PC-3 (cell line): ENCODE data around the gene ADARB2. TPM values are rescaled to one million over a fixed set of nuclear protein-coding genes. Genes with fewer than 3 reads are reported as not detected.

Experiments used
- ATAC-seq: fragments of 200-7000 bp; cut with Tn5 transposase; 2 replicates; pipeline ENCODE4 v1.9.1; 2020; ENCODE audit warnings: mild to moderate bottlenecking, moderate library complexity
- BruUV-seq: library from RNA; stranded (reverse); fragments of 400-500 nt; replicated peaks from 2 replicates; lab custom pipeline; 2021; lab: Mats Ljungman, UMichigan
- CTCF ChIA-PET: fragments of 300-600 bp; sonication (Branson Sonifier 250); formaldehyde crosslinking; loops from one replicate; lab custom pipeline; 2022; ENCODE audit warnings: antibody characterized with exemption; lab: Charles Lee
- POLR2A ChIA-PET: fragments of 300-600 bp; sonication (Branson Sonifier 250); formaldehyde crosslinking; loops from one replicate; lab custom pipeline; 2022; ENCODE audit warnings: antibody characterized with exemption; ENCODE audit not compliant: unreplicated experiment; lab: Charles Lee
- DNase-seq: peaks from one replicate; pipeline ENCODE4 v3.0.0-alpha.2; 2015
- H2AFZ ChIP-seq: fragments of 300-600 bp; sonication (generic); 2 replicates; pipeline ENCODE4 v1.6.0; 2016; ENCODE audit warnings: antibody characterized with exemption, low read length
- H3F3A ChIP-seq: fragments of 300-600 bp; sonication (generic); one replicate; pipeline ENCODE4 v1.6.0; 2017; ENCODE audit warnings: antibody characterized with exemption, low read length, control low read depth, mild to moderate bottlenecking; ENCODE audit not compliant: unreplicated experiment
- H3K27ac ChIP-seq: fragments of 300-600 bp; sonication (generic); 2 replicates; pipeline ENCODE4 v1.5.1; 2016; ENCODE audit warnings: mild to moderate bottlenecking, low read length
- H3K27me3 ChIP-seq: fragments of 300-600 bp; sonication (generic); 2 replicates; pipeline ENCODE4 v1.6.1; 2016; ENCODE audit warnings: low read length, mixed read lengths
- H3K36me3 ChIP-seq: fragments of 300-600 bp; sonication (generic); 2 replicates; pipeline ENCODE4 v1.6.1; 2016; ENCODE audit warnings: low read depth, mixed run types, low read length, mixed read lengths
- H3K4me1 ChIP-seq: fragments of 300-600 bp; sonication (generic); 2 replicates; pipeline ENCODE4 v1.5.1; 2016; ENCODE audit warnings: low read length; ENCODE audit not compliant: insufficient read depth
- H3K4me2 ChIP-seq: fragments of 300-600 bp; sonication (generic); 2 replicates; pipeline ENCODE4 v1.6.0; 2016; ENCODE audit warnings: low read length
- H3K4me3 ChIP-seq: fragments of 300-600 bp; sonication (generic); 2 replicates; pipeline ENCODE4 v1.5.1; 2016; ENCODE audit warnings: mild to moderate bottlenecking, low read length, mixed read lengths
- H3K79me2 ChIP-seq: fragments of 300-600 bp; sonication (generic); 2 replicates; pipeline ENCODE4 v1.6.1; 2017; ENCODE audit warnings: low read length, mixed read lengths
- H3K9ac ChIP-seq: fragments of 300-600 bp; sonication (generic); 2 replicates; pipeline ENCODE4 v1.6.0; 2016; ENCODE audit warnings: mild to moderate bottlenecking, low read length
- H3K9me2 ChIP-seq: fragments of 300-600 bp; sonication (generic); replicated peaks from 2 replicates; pipeline ENCODE4 v1.6.1; 2016; ENCODE audit warnings: mixed run types, low read length, mixed read lengths
- H3K9me3 ChIP-seq: fragments of 300-600 bp; sonication (generic); 2 replicates; pipeline ENCODE4 v1.6.1; 2016; ENCODE audit warnings: low read length, mixed read lengths
- H4K20me1 ChIP-seq: fragments of 300-600 bp; sonication (generic); 2 replicates; pipeline ENCODE4 v1.6.1; 2016; ENCODE audit warnings: low read length, mixed read lengths
- EZH2 ChIP-seq: fragments of 300-600 bp; sonication (generic); IDR thresholded peaks from one replicate; pipeline ENCODE4 v1.6.1; 2017; ENCODE audit warnings: antibody characterized with exemption, mild to moderate bottlenecking, low read length; ENCODE audit not compliant: unreplicated experiment
- EZH2phosphoT487 ChIP-seq: fragments of 300-600 bp; sonication (generic); IDR thresholded peaks from 2 replicates; pipeline ENCODE4 v1.6.1; 2018; ENCODE audit warnings: mild to moderate bottlenecking, antibody characterized with exemption, low read length, borderline replicate concordance
- intact Hi-C: fragments of 100-400 bp; cut with micrococcal nuclease; formaldehyde crosslinking; loops from 2 replicates; pipeline ENCODE4 v1.9.0; 2023
- total RNA-seq: library from RNA; depleted of rRNA; stranded (reverse); fragments of >200 nt; gene quantifications from 2 replicates; pipeline ENCODE4 v1.2.3, GENCODE V29; 2014
- TF ChIP-seq, protein P1 (sequence below): fragments of 300-600 bp; sonication (generic); conservative IDR thresholded peaks from 2 replicates; pipeline ENCODE4 v1.5.1; 2017; ENCODE audit warnings: antibody characterized with exemption, low read depth, mild to moderate bottlenecking, low read length

ADARB2 gene
- total RNA-seq, 1 experiment from 2014 or later: not detected

DNA sequence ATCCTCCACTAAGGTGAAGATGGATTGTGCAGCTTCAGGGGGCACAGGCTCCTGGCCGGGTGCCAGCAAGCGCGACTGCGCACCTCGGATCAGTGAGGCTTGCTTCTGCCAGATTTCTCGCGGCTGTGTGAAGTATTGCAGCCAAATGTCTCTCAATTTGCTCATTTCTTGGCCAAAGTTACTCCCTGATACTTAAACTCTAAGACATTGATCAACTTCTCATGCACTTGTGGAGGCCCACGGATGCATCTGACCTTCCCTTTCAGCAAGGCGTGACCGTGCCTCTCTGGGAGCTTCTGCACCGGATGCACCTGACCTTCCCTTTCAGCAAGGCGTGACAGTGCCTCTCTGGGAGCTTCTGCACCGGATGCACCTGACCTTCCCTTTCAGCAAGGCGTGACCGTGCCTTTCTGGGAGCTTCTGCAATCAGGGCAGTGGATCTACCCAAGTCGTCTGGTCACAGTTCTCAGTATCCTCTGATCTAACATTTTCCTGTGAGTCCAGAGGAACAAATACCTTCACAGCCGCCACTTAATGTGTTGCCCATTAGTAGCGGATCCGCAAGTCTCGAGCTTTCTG, 248.3 kb downstream of the ADARB2 start:
- Histone ChIP-seq H2AFZ (no peak overlapping the region), H3K36me3 (no peaks in the 10 kb centered on the region), H3K79me2 (no peaks in the 10 kb centered on the region), H3K27ac (no peak overlapping the region), H4K20me1 (no peaks in the 10 kb centered on the region), H3K9ac (no peak overlapping the region), H3K4me3 (no peak overlapping the region), H3K4me1 (no peaks in the 10 kb centered on the region), H3K27me3 (no peaks in the 10 kb centered on the region), H3K9me3 (no peaks in the 10 kb centered on the region), H3K4me2 (no peak overlapping the region), H3F3A (no peaks in the 10 kb centered on the region), H3K9me2 (no peaks in the 10 kb centered on the region)
- TF ChIP-seq, protein P1, sequence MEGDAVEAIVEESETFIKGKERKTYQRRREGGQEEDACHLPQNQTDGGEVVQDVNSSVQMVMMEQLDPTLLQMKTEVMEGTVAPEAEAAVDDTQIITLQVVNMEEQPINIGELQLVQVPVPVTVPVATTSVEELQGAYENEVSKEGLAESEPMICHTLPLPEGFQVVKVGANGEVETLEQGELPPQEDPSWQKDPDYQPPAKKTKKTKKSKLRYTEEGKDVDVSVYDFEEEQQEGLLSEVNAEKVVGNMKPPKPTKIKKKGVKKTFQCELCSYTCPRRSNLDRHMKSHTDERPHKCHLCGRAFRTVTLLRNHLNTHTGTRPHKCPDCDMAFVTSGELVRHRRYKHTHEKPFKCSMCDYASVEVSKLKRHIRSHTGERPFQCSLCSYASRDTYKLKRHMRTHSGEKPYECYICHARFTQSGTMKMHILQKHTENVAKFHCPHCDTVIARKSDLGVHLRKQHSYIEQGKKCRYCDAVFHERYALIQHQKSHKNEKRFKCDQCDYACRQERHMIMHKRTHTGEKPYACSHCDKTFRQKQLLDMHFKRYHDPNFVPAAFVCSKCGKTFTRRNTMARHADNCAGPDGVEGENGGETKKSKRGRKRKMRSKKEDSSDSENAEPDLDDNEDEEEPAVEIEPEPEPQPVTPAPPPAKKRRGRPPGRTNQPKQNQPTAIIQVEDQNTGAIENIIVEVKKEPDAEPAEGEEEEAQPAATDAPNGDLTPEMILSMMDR: no peak
- intact Hi-C loops: no loop called here
- no peak for DNase-seq
- POLR2A ChIA-PET: no interaction called here
- no peak for ATAC-seq
- no TSS peak for BruUV-seq
- CTCF ChIA-PET: no interaction called here

DNA sequence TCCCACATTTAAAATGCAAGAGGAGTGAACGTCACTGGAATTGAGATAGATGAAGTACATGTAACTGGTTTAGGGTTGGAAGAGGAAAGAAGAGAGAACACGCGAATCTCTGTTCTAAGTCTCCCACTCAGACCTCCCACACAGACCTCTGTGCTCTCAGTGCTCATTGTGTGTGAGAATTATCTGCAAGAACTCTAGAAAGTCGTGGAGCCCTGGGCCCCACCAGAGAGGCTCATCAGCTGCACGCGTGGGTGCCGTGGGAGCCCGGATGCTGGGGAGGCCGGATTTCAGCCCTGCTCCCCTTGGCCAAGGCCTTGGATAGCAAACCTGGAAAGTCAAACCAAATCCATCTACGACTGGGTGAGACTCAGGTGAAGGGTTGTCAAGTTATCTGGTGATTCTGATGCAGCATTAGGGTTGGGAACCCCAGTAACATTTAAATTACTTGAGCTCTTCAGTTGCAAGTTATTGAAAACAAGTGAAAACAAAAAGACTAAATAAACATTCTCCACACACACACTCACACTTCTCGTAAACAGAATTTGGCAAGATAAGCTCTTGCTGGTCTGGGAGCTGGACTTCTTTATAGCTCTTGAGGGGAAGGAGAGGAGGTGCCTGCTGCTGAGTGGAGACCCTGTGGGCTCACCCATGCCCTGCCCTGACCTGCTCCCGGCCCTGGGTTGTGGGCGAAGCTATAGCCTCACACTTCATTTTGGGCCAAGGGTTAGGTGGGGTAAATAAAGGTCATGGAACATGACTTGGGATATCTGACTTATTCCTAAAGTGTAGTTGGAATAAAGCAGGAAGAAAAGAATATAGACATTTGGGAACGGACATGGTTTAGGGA, 250.3 kb downstream of the ADARB2 start:
- ChIA-PET CTCF (no interaction called here), POLR2A (no interaction called here)
- ATAC-seq: no peak
- no peak for TF ChIP-seq EZH2
- TF ChIP-seq, protein P1: no peak
- Histone ChIP-seq H4K20me1 (no peaks in the 10 kb centered on the region), H3K4me3 (no peak overlapping the region), H3K27me3 (no peaks in the 10 kb centered on the region), H3K4me1 (no peaks in the 10 kb centered on the region), H3K36me3 (no peaks in the 10 kb centered on the region), H3K27ac (no peak overlapping the region), H3K79me2 (no peaks in the 10 kb centered on the region), H3F3A (no peaks in the 10 kb centered on the region), H3K9ac (no peak overlapping the region), H3K9me2 (no peaks in the 10 kb centered on the region), H3K4me2 (no peak overlapping the region), H3K9me3 (no peaks in the 10 kb centered on the region), H2AFZ (no peak overlapping the region)
- intact Hi-C loops: no loop called here
- DNase-seq: no peak
- BruUV-seq: no TSS peak

DNA sequence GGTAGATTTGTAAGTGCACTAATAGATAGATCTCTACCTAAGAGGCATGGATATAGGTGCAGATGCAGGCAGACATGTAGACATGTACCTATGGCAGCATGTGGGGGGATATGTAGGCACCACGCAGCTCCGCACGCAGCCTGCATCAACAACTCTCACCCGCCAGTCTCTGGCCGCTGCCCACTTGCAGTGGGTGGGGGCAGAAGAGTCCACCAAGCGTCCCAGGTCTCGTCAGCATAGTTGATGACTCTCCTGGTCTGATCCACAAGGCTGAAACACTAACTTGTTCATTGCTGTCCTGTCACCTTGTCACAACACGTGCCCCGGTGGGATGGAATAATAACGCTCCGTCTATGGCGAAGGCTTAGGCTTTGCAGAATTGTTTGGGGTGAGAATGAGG, 252.0 kb downstream of the ADARB2 start:
- intact Hi-C loops: no loop called here
- H3K4me2 ChIP-seq: no peak overlapping the region
- H3K79me2 ChIP-seq: no peaks in the 10 kb centered on the region
- TF ChIP-seq EZH2 (no peak), EZH2phosphoT487 (no peak)
- TF ChIP-seq, protein P1: no peak
- ChIA-PET POLR2A (no interaction called here), CTCF (no interaction called here)
- H3K9me3 ChIP-seq: no peaks in the 10 kb centered on the region
- H2AFZ ChIP-seq: no peak overlapping the region
- ATAC-seq (no peak), DNase-seq (no peak)
- BruUV-seq: no TSS peak
- no peaks in the 10 kb centered on the region for H3K36me3 ChIP-seq
- H3K9ac ChIP-seq: no peak overlapping the region
- no peaks in the 10 kb centered on the region for H3K27me3 ChIP-seq
- no peaks in the 10 kb centered on the region for H3K4me1 ChIP-seq
- no peaks in the 10 kb centered on the region for H3F3A ChIP-seq
- H3K4me3 ChIP-seq: no peak overlapping the region
- no peaks in the 10 kb centered on the region for H4K20me1 ChIP-seq
- no peak overlapping the region for H3K27ac ChIP-seq
- no peaks in the 10 kb centered on the region for H3K9me2 ChIP-seq
